GM19438 (cell line): ENCODE measurements around the gene PRKCZ.
"Not testable (repeated sequence)": the region's sequence is repeated elsewhere in the genome, so short reads cannot be mapped to it uniquely, and the experiment has no call there.

Source experiments
- ATAC-seq: cut with Tn5 transposase; IDR thresholded peaks from one replicate; pipeline ENCODE4 v1.9.1; 2021; ENCODE audit warnings: low read depth; ENCODE audit not compliant: unreplicated experiment

PRKCZ gene

GRCh38 chr1:2130156-2130555 is 79.9 kb downstream of the PRKCZ start:
- no peak for ATAC-seq

GRCh38 chr1:2130871-2131289 is 80.7 kb downstream of the PRKCZ start:
- ATAC-seq, result no peak

GRCh38 chr1:2132222-2133038 is 82.2 kb downstream of the PRKCZ start:
- no peak for ATAC-seq

- peak; percentile 80 for ATAC-seq
Observed at GRCh38 chr1:2133039-2133878, 83.0 kb downstream of the PRKCZ start.

GRCh38 chr1:2133879-2134215 is 83.6 kb downstream of the PRKCZ start:
- no peak for ATAC-seq

- no peak for ATAC-seq
Observed at GRCh38 chr1:2134266-2134620, 84.0 kb downstream of the PRKCZ start.

- no peak for ATAC-seq
Observed at GRCh38 chr1:2134621-2135307, 84.6 kb downstream of the PRKCZ start.

GRCh38 chr1:2135441-2135841 is 85.2 kb downstream of the PRKCZ start:
- ATAC-seq, result no peak

- no peak for ATAC-seq
Observed at GRCh38 chr1:2135941-2136340, 85.7 kb downstream of the PRKCZ start.

- no peak for ATAC-seq
Observed at GRCh38 chr1:2136386-2137235, 86.4 kb downstream of the PRKCZ start.

- ATAC-seq, result no peak
Observed at GRCh38 chr1:2137257-2138121, 87.3 kb downstream of the PRKCZ start.

GRCh38 chr1:2139156-2139555 is 88.9 kb downstream of the PRKCZ start:
- not testable (repeated sequence) for ATAC-seq

- no peak for ATAC-seq
Observed at GRCh38 chr1:2141025-2141424, 90.8 kb downstream of the PRKCZ start.

- no peak for ATAC-seq
Observed at GRCh38 chr1:2143814-2144500, 93.7 kb downstream of the PRKCZ start.

- ATAC-seq, result no peak
Observed at GRCh38 chr1:2144501-2145090, 94.4 kb downstream of the PRKCZ start.

- ATAC-seq, result no peak
Observed at GRCh38 chr1:2145946-2146835, 96.0 kb downstream of the PRKCZ start.

- ATAC-seq, result no peak
Observed at GRCh38 chr1:2146836-2147517, 96.8 kb downstream of the PRKCZ start.
